ENCODE data around the gene IRX2. TPM values are rescaled to one million over a fixed set of nuclear protein-coding genes. Genes with fewer than 3 reads are reported as not detected.

The IRX2 gene
- total RNA-seq, 1 experiment from 2014 or later: not detected

DNA sequence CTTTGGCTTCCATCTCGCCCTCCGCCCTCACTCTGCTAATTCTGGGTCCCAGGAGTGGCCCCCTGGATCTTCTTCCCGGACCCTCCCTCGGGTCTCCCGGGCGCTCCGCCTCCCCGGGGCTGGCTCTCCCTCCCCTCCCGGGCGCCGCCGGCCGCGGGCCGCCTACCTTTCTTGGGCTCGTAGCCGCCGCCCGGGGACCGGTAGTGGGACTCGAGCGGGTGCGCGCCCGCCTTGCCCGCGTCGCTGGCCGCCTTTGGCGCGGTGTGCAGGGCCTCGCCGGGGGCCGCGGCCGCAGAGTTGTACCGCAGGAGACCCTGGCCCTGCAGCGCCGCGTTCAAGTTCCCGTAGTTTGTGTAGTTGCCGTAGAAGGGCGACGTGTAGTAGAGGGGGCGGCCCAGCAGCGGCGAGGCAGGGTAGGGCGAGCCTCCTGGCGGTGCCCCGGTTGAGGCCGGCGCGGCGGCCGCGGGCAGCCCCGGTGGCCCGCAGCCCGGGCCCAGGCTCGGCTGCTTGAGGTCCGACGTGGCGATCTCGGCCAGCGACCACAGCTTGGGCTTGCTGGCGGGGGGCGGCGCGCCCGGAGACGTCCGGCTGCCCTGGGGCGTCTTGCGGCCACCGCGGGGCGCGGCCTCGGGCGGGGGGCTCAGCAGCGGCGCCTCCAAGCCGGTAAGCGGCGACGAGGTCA, 3.2 kb downstream of the IRX2 start:
- Histone ChIP-seq H3K4me3 (no peak overlapping the region), H3K27ac (no peak overlapping the region), H3F3A (ENCODE audit: insufficient read depth, low read depth) (no peaks in the 10 kb centered on the region; the same call in 1 of the 2 replicates), H3K27me3 (ENCODE audit: insufficient read depth, low read depth) (peaks cover 24% of the 10 kb centered on the region), H3K36me3 (ENCODE audit: low read depth) (no peaks in the 10 kb centered on the region), H3K9me3 (ENCODE audit: insufficient read depth, low read depth) (peaks cover 10% of the 10 kb centered on the region), H4K20me1 (ENCODE audit: insufficient read depth) (no peaks in the 10 kb centered on the region), H3K4me1 (replicated peaks; ENCODE audit: insufficient read depth) (no peaks in the 10 kb centered on the region), H3K9me2 (ENCODE audit: insufficient read depth) (no peaks in the 10 kb centered on the region), H3K4me2 (no peak overlapping the region), H2AFZ (no peak overlapping the region), H3K79me2 (ENCODE audit: low read depth) (no peaks in the 10 kb centered on the region)
- intact Hi-C loops (cut with micrococcal nuclease; ENCODE audit: unreplicated experiment): no loop called here
- ChIA-PET CTCF (no interaction called here), POLR2A (ENCODE audit: unreplicated experiment) (no interaction called here)
- DNase-seq: no peak
- TF ChIP-seq, protein P1, sequence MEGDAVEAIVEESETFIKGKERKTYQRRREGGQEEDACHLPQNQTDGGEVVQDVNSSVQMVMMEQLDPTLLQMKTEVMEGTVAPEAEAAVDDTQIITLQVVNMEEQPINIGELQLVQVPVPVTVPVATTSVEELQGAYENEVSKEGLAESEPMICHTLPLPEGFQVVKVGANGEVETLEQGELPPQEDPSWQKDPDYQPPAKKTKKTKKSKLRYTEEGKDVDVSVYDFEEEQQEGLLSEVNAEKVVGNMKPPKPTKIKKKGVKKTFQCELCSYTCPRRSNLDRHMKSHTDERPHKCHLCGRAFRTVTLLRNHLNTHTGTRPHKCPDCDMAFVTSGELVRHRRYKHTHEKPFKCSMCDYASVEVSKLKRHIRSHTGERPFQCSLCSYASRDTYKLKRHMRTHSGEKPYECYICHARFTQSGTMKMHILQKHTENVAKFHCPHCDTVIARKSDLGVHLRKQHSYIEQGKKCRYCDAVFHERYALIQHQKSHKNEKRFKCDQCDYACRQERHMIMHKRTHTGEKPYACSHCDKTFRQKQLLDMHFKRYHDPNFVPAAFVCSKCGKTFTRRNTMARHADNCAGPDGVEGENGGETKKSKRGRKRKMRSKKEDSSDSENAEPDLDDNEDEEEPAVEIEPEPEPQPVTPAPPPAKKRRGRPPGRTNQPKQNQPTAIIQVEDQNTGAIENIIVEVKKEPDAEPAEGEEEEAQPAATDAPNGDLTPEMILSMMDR (conservative IDR thresholded peaks at IDR 0.05): no peak
- no peak for TF ChIP-seq EZH2 (IDR thresholded peaks at IDR 0.05; ENCODE audit: low read depth)
- no TSS peak for BruUV-seq (replicated peaks)

DNA sequence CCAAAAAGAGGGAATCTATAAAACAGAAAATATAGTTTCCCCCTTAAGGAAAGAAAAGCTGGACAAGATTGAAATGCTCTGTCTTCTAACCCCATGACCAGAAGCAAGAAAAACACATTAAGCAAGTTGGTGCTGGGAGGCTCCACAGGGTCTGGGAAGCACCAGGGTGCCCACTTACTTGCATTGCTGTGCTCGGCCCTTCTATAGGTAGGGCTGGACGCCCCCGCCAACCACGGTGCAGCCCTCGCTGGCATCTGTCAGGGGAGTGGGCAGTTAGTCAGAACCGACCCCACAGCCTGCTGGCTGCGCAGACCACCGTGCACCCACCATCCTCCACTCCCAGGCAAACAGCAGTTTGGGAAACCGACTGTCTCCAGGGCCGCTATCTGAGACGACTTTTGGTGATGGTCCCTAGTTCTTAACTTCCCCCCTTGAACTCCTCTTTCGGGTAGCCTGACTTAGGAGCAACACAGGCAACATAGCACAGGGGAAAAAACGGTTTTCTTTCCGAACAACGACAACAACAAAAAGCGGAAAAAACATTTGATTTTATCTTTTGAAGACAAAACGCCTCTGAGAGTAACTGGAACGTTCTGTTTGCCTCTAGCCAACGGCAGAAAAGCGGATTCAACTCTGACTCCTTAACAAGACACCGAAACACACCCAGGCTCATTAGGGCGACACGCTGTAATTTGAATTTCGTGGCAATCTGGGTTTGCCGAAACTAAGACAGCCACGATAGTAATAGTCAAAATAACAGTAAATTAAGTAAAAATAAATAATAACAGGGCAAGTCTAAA, 3.9 kb downstream of the IRX2 start:
- CTCF ChIA-PET: no interaction called here
- no peak overlapping the region for H3K4me3 ChIP-seq

DNA sequence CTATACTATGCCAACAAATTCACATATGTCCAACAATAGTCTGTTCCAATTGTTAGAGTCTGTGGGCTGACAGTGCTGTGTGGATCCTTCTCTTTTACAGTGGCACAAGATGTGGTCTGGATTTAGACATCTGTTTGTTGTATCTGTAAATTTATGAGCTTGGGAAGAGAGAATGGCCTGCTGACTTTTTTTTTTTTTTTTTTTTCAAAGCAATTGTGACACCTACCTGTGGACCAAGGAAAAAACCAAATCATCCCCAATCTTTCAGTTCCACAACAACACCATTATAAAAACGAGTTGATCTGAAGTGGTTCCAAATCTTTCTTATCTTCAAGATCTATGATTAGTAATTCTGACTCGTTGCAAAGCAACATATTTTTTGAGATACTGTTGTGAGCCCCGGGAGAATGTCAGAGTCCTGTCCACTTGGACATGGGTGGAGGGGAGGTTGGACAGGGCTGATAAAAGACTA, 4.9 kb downstream of the IRX2 start:
- CTCF ChIA-PET: no interaction called here
- DNase-seq: peak in 1 of 2 experiments; percentile 45
- H3K27ac ChIP-seq: no peak overlapping the region

More for the DNA sequence above, 3.9 kb downstream of the IRX2 start:
- H3K27me3 ChIP-seq (ENCODE audit: insufficient read depth, low read depth): peaks cover 31% of the 10 kb centered on the region
- H2AFZ ChIP-seq: no peak overlapping the region
- H3K4me2 ChIP-seq: no peak overlapping the region
- TF ChIP-seq, protein P1 (conservative IDR thresholded peaks at IDR 0.05): no peak
- TF ChIP-seq EZH2 (IDR thresholded peaks at IDR 0.05; ENCODE audit: low read depth): no peak
- H3K27ac ChIP-seq: no peak overlapping the region
- intact Hi-C loops (cut with micrococcal nuclease; ENCODE audit: unreplicated experiment): no loop called here
- H3K9me2 ChIP-seq (ENCODE audit: insufficient read depth): no peaks in the 10 kb centered on the region
- no peaks in the 10 kb centered on the region for H4K20me1 ChIP-seq (ENCODE audit: insufficient read depth)
- POLR2A ChIA-PET (ENCODE audit: unreplicated experiment): no interaction called here
- H3K36me3 ChIP-seq (ENCODE audit: low read depth): no peaks in the 10 kb centered on the region
- DNase-seq: no peak
- no TSS peak for BruUV-seq (replicated peaks)
- peaks cover 10% of the 10 kb centered on the region for H3K9me3 ChIP-seq (ENCODE audit: insufficient read depth, low read depth)
- H3K4me1 ChIP-seq (replicated peaks; ENCODE audit: insufficient read depth): no peaks in the 10 kb centered on the region
- no peaks in the 10 kb centered on the region for H3K79me2 ChIP-seq (ENCODE audit: low read depth)
- H3F3A ChIP-seq (ENCODE audit: insufficient read depth, low read depth): no peaks in the 10 kb centered on the region; the same call in 1 of the 2 replicates

More for the DNA sequence above, 4.9 kb downstream of the IRX2 start:
- Histone ChIP-seq H2AFZ (no peak overlapping the region), H3K36me3 (ENCODE audit: low read depth) (no peaks in the 10 kb centered on the region), H3K9me3 (ENCODE audit: insufficient read depth, low read depth) (peaks cover 10% of the 10 kb centered on the region), H3F3A (ENCODE audit: insufficient read depth, low read depth) (no peaks in the 10 kb centered on the region; the same call in 1 of the 2 replicates), H3K79me2 (ENCODE audit: low read depth) (no peaks in the 10 kb centered on the region), H3K4me2 (no peak overlapping the region), H3K9me2 (ENCODE audit: insufficient read depth) (no peaks in the 10 kb centered on the region), H4K20me1 (ENCODE audit: insufficient read depth) (no peaks in the 10 kb centered on the region), H3K4me1 (replicated peaks; ENCODE audit: insufficient read depth) (no peaks in the 10 kb centered on the region), H3K27me3 (ENCODE audit: insufficient read depth, low read depth) (peaks cover 40% of the 10 kb centered on the region), H3K4me3 (no peak overlapping the region)
- intact Hi-C loops (cut with micrococcal nuclease; ENCODE audit: unreplicated experiment): no loop called here
- TF ChIP-seq EZH2 (IDR thresholded peaks at IDR 0.05; ENCODE audit: low read depth): no peak
- TF ChIP-seq, protein P1 (conservative IDR thresholded peaks at IDR 0.05): no peak; the same call in 1 of the 2 replicates
- POLR2A ChIA-PET (ENCODE audit: unreplicated experiment): no interaction called here
- BruUV-seq (replicated peaks): no TSS peak
